Measurements from ENCODE around the gene ZNF80. TPM values are rescaled to one million over a fixed set of nuclear protein-coding genes. Genes with fewer than 3 reads are reported as not detected.
"Not testable (repeated sequence)": the region's sequence is repeated elsewhere in the genome, so short reads cannot be mapped to it uniquely, and the experiment has no call there.

Gene ZNF80
- not detected in 2 replicates for total RNA-seq (2014; rRNA removed; shearing (Covaris generic); ENCODE audit: low replicate concordance)

GRCh38 chr3:114237478-114237877, at the start of gene ZNF80:
TSS of gene ZNF80 (minus strand) at chr3:114237578. CDS start at chr3:114237074, 504 bp downstream.
- in situ Hi-C loops (cut with HindIII; ENCODE audit: low pct_unique_long_range_greater_than_20kb, low sequenced_read_pairs); DNase-seq (ENCODE audit: low read depth): not testable (repeated sequence)

- DNase-seq (ENCODE audit: low read depth), result no peak
- in situ Hi-C loops (cut with HindIII; ENCODE audit: low pct_unique_long_range_greater_than_20kb, low sequenced_read_pairs), result no loop called here
Measured at GRCh38 chr3:114286266-114286665, 48.9 kb upstream of the ZNF80 start.

GRCh38 chr3:114285648-114286230, 48.4 kb upstream of the ZNF80 start:
- no peak for DNase-seq (ENCODE audit: low read depth)
- in situ Hi-C loops (cut with HindIII; ENCODE audit: low pct_unique_long_range_greater_than_20kb, low sequenced_read_pairs), result no loop called here

- DNase-seq (ENCODE audit: low read depth), result no peak
- in situ Hi-C loops (cut with HindIII; ENCODE audit: low pct_unique_long_range_greater_than_20kb, low sequenced_read_pairs), result no loop called here
Measured at GRCh38 chr3:114284644-114285043, 47.3 kb upstream of the ZNF80 start.

GRCh38 chr3:114276856-114277255, 39.5 kb upstream of the ZNF80 start:
- DNase-seq (ENCODE audit: low read depth); in situ Hi-C loops (cut with HindIII; ENCODE audit: low pct_unique_long_range_greater_than_20kb, low sequenced_read_pairs): not testable (repeated sequence)

GRCh38 chr3:114274929-114275328, 37.6 kb upstream of the ZNF80 start:
- DNase-seq (ENCODE audit: low read depth), result no peak

GRCh38 chr3:114272271-114272670, 34.9 kb upstream of the ZNF80 start:
- DNase-seq (ENCODE audit: low read depth), result no peak
- in situ Hi-C loops (cut with HindIII; ENCODE audit: low pct_unique_long_range_greater_than_20kb, low sequenced_read_pairs), result no loop called here

More at GRCh38 chr3:114274929-114275328, 37.6 kb upstream of the ZNF80 start:
- in situ Hi-C loops (cut with HindIII; ENCODE audit: low pct_unique_long_range_greater_than_20kb, low sequenced_read_pairs), result no loop called here

- no peak for DNase-seq (ENCODE audit: low read depth)
- in situ Hi-C loops (cut with HindIII; ENCODE audit: low pct_unique_long_range_greater_than_20kb, low sequenced_read_pairs), result no loop called here
Measured at GRCh38 chr3:114270019-114270418, 32.6 kb upstream of the ZNF80 start.

GRCh38 chr3:114260152-114260551, 22.8 kb upstream of the ZNF80 start:
- in situ Hi-C loops (cut with HindIII; ENCODE audit: low pct_unique_long_range_greater_than_20kb, low sequenced_read_pairs), result no loop called here
- no peak for DNase-seq (ENCODE audit: low read depth)

GRCh38 chr3:114259566-114259965, 22.2 kb upstream of the ZNF80 start:
- in situ Hi-C loops (cut with HindIII; ENCODE audit: low pct_unique_long_range_greater_than_20kb, low sequenced_read_pairs), result no loop called here
- no peak for DNase-seq (ENCODE audit: low read depth)

GRCh38 chr3:114253505-114253904, 16.1 kb upstream of the ZNF80 start:
- in situ Hi-C loops (cut with HindIII; ENCODE audit: low pct_unique_long_range_greater_than_20kb, low sequenced_read_pairs), result no loop called here
- no peak for DNase-seq (ENCODE audit: low read depth)

GRCh38 chr3:114252954-114253353, 15.6 kb upstream of the ZNF80 start:
- in situ Hi-C loops (cut with HindIII; ENCODE audit: low pct_unique_long_range_greater_than_20kb, low sequenced_read_pairs), result no loop called here
- DNase-seq (ENCODE audit: low read depth), result no peak

GRCh38 chr3:114242947-114243346, 5.6 kb upstream of the ZNF80 start:
- in situ Hi-C loops (cut with HindIII; ENCODE audit: low pct_unique_long_range_greater_than_20kb, low sequenced_read_pairs), result no loop called here
- no peak for DNase-seq (ENCODE audit: low read depth)

- in situ Hi-C loops (cut with HindIII; ENCODE audit: low pct_unique_long_range_greater_than_20kb, low sequenced_read_pairs), result no loop called here
- no peak for DNase-seq (ENCODE audit: low read depth)
Measured at GRCh38 chr3:114241262-114241661, 3.9 kb upstream of the ZNF80 start.

GRCh38 chr3:114238146-114238785, 888 bp upstream of the ZNF80 start:
- in situ Hi-C loops (cut with HindIII; ENCODE audit: low pct_unique_long_range_greater_than_20kb, low sequenced_read_pairs); DNase-seq (ENCODE audit: low read depth): not testable (repeated sequence)

- in situ Hi-C loops (cut with HindIII; ENCODE audit: low pct_unique_long_range_greater_than_20kb, low sequenced_read_pairs), result no loop called here
- DNase-seq (ENCODE audit: low read depth), result no peak
Measured at GRCh38 chr3:114235431-114235830, 1.9 kb downstream of the ZNF80 start.

GRCh38 chr3:114234745-114235144, 2.6 kb downstream of the ZNF80 start:
- in situ Hi-C loops (cut with HindIII; ENCODE audit: low pct_unique_long_range_greater_than_20kb, low sequenced_read_pairs), result no loop called here
- DNase-seq (ENCODE audit: low read depth), result no peak

- in situ Hi-C loops (cut with HindIII; ENCODE audit: low pct_unique_long_range_greater_than_20kb, low sequenced_read_pairs), result no loop called here
- DNase-seq (ENCODE audit: low read depth), result no peak
Measured at GRCh38 chr3:114231616-114232015, 5.8 kb downstream of the ZNF80 start.

- in situ Hi-C loops (cut with HindIII; ENCODE audit: low pct_unique_long_range_greater_than_20kb, low sequenced_read_pairs), result no loop called here
Measured at GRCh38 chr3:114227076-114227475, 10.3 kb downstream of the ZNF80 start.

GRCh38 chr3:114226313-114226712, 11.1 kb downstream of the ZNF80 start:
- no peak for DNase-seq (ENCODE audit: low read depth)
- in situ Hi-C loops (cut with HindIII; ENCODE audit: low pct_unique_long_range_greater_than_20kb, low sequenced_read_pairs), result no loop called here

More at GRCh38 chr3:114227076-114227475, 10.3 kb downstream of the ZNF80 start:
- no peak for DNase-seq (ENCODE audit: low read depth)

Measured in Caki2 (cell line).